Nephron (organoid): ENCODE measurements around the gene C10orf71.

Experiments
- H3K27ac Mint-ChIP-seq, 3 experiments: 2 replicates each; pipeline ENCODE4 v1.8.0; 2020; ENCODE audit warnings: mixed read lengths in 3 of 3, mild to moderate bottlenecking in 2 of 3, moderate library complexity in 1 of 3
- H3K27me3 Mint-ChIP-seq: 2 replicates; pipeline ENCODE4 v1.8.0; 2021; ENCODE audit warnings: low read depth, mild to moderate bottlenecking, moderate library complexity, mixed read lengths
- H3K36me3 Mint-ChIP-seq: 2 replicates; pipeline ENCODE4 v1.8.0; 2020; ENCODE audit warnings: low read depth, mixed read lengths
- H3K4me1 Mint-ChIP-seq: 2 replicates; pipeline ENCODE4 v1.8.0; 2020; ENCODE audit warnings: mixed read lengths
- H3K4me3 Mint-ChIP-seq, 3 experiments: 2 replicates each; pipeline ENCODE4 v1.8.0; 2020; ENCODE audit warnings: mild to moderate bottlenecking in 3 of 3, mixed read lengths in 3 of 3, moderate library complexity in 2 of 3
- H3K9me3 Mint-ChIP-seq: 2 replicates; pipeline ENCODE4 v1.8.0; 2020; ENCODE audit warnings: mixed read lengths
- CTCF ChIP-seq, 3 experiments: fragments of 200-600 bp; sonication (generic); IDR thresholded peaks; one replicate each; pipeline ENCODE4 v1.5.0; 2021; ENCODE audit warnings: antibody characterized with exemption in 3 of 3; ENCODE audit not compliant: unreplicated experiment in 3 of 3

The C10orf71 gene

GRCh38 chr10:49298983-49299815 lies at the start of gene C10orf71:
TSS of gene C10orf71 (plus strand) at chr10:49299170. CDS start at chr10:49322546, 23,376 bp downstream.
- Mint-ChIP-seq H3K4me1 (peaks cover 52% of the 10 kb centered on the region), H3K27ac (peak within 1 kb of the TSS; percentile 31 to 77 (median 53)), H3K36me3 (no peaks in the 10 kb centered on the region), H3K4me3 (peak within 1 kb of the TSS; percentile 52 to 88 (median 78)), H3K9me3 (no peaks in the 10 kb centered on the region), H3K27me3 (peaks cover 35% of the 10 kb centered on the region)
- TF ChIP-seq CTCF (IDR thresholded peaks at IDR 0.05; ENCODE audit: unreplicated experiment in 3 of 3): no peak

- TF ChIP-seq CTCF (IDR thresholded peaks at IDR 0.05; ENCODE audit: unreplicated experiment in 3 of 3): no peak
- no peaks in the 10 kb centered on the region for H3K4me1 Mint-ChIP-seq
- no peak overlapping the region for H3K27ac Mint-ChIP-seq
- H3K36me3 Mint-ChIP-seq: peaks cover 3% of the 10 kb centered on the region
- H3K27me3 Mint-ChIP-seq: no peaks in the 10 kb centered on the region
- no peak overlapping the region for H3K4me3 Mint-ChIP-seq
- H3K9me3 Mint-ChIP-seq: peaks cover 11% of the 10 kb centered on the region
These were observed 46.5 kb upstream of the C10orf71 start for GRCh38 chr10:49252313-49253034.

GRCh38 chr10:49253340-49253906 lies 45.5 kb upstream of the C10orf71 start:
- peaks cover 3% of the 10 kb centered on the region for H3K36me3 Mint-ChIP-seq
- no peak for TF ChIP-seq CTCF (IDR thresholded peaks at IDR 0.05; ENCODE audit: unreplicated experiment in 3 of 3)
- H3K4me3 Mint-ChIP-seq: no peak overlapping the region
- H3K27me3 Mint-ChIP-seq: no peaks in the 10 kb centered on the region
- H3K4me1 Mint-ChIP-seq: no peaks in the 10 kb centered on the region
- peaks cover 6% of the 10 kb centered on the region for H3K9me3 Mint-ChIP-seq
- no peak overlapping the region for H3K27ac Mint-ChIP-seq

- H3K4me1 Mint-ChIP-seq: no peaks in the 10 kb centered on the region
- H3K27ac Mint-ChIP-seq: no peak overlapping the region
- no peaks in the 10 kb centered on the region for H3K27me3 Mint-ChIP-seq
- peaks cover 4% of the 10 kb centered on the region for H3K9me3 Mint-ChIP-seq
- TF ChIP-seq CTCF (IDR thresholded peaks at IDR 0.05; ENCODE audit: unreplicated experiment in 3 of 3): no peak
- no peak overlapping the region for H3K4me3 Mint-ChIP-seq
- peaks cover 3% of the 10 kb centered on the region for H3K36me3 Mint-ChIP-seq
These were observed 44.8 kb upstream of the C10orf71 start for GRCh38 chr10:49254150-49254549.

- H3K27me3 Mint-ChIP-seq: no peaks in the 10 kb centered on the region
- no peaks in the 10 kb centered on the region for H3K4me1 Mint-ChIP-seq
- H3K4me3 Mint-ChIP-seq: no peak overlapping the region
- H3K9me3 Mint-ChIP-seq: peaks cover 4% of the 10 kb centered on the region
- H3K27ac Mint-ChIP-seq: no peak overlapping the region
- no peak for TF ChIP-seq CTCF (IDR thresholded peaks at IDR 0.05; ENCODE audit: unreplicated experiment in 3 of 3)
- peaks cover 3% of the 10 kb centered on the region for H3K36me3 Mint-ChIP-seq
These were observed 44.2 kb upstream of the C10orf71 start for GRCh38 chr10:49254556-49255318.
